SK-N-SH treated with all-trans-retinoic acid at 6 μM for 48 hours (cell line): ENCODE results near the gene SEC31A.

Experiments
- ATAC-seq: fragments of 200-7000 bp; cut with Tn5 transposase; 3 replicates; pipeline ENCODE4 v1.9.1; 2020; ENCODE audit warnings: mild to moderate bottlenecking, moderate library complexity
- ARNTL ChIP-seq: fragments of 450-650 bp; formaldehyde crosslinking; IDR thresholded peaks from 2 replicates; pipeline ENCODE4 v1.5.0; 2020; ENCODE audit warnings: low read depth, mild to moderate bottlenecking, moderate library complexity, borderline replicate concordance
- BACH2 ChIP-seq: fragments of 250-450 bp; sonication (Bioruptor Pico); IDR thresholded peaks from 2 replicates; pipeline ENCODE4 v1.9.0; 2021; ENCODE audit warnings: mild to moderate bottlenecking, borderline replicate concordance
- CREB5 ChIP-seq: fragments of 250-450 bp; sonication (Bioruptor Pico); IDR thresholded peaks from 2 replicates; pipeline ENCODE4 v1.5.1; 2020; ENCODE audit warnings: low read depth, mild to moderate bottlenecking, moderate library complexity
- CSDC2 ChIP-seq: fragments of 250-450 bp; sonication (Bioruptor Pico); IDR thresholded peaks from 2 replicates; pipeline ENCODE4 v1.5.0; 2020; ENCODE audit warnings: mild to moderate bottlenecking, moderate library complexity
- CSRNP3 ChIP-seq: fragments of 250-450 bp; sonication (Bioruptor Pico); IDR thresholded peaks from 2 replicates; pipeline ENCODE4 v1.5.1; 2021; ENCODE audit warnings: mild to moderate bottlenecking, moderate library complexity
- ESRRG ChIP-seq: fragments of 250-450 bp; sonication (Bioruptor Pico); IDR thresholded peaks from 2 replicates; pipeline ENCODE4 v1.6.1; 2021; ENCODE audit warnings: mild to moderate bottlenecking
- GLIS3 ChIP-seq: fragments of 250-450 bp; sonication (Bioruptor Pico); IDR thresholded peaks from 2 replicates; pipeline ENCODE4 v1.5.0; 2020; ENCODE audit warnings: mild to moderate bottlenecking, moderate library complexity
- ISL1 ChIP-seq: fragments of 250-450 bp; sonication (Bioruptor Pico); IDR thresholded peaks from 2 replicates; pipeline ENCODE4 v2.1.2; 2022; ENCODE audit warnings: mild to moderate bottlenecking, moderate library complexity
- OSR1 ChIP-seq: fragments of 250-450 bp; sonication (Bioruptor Pico); IDR thresholded peaks from 2 replicates; pipeline ENCODE4 v1.8.0; 2022; ENCODE audit warnings: moderate library complexity, mild to moderate bottlenecking, inconsistent platforms
- PATZ1 ChIP-seq: fragments of 250-450 bp; sonication (Bioruptor Pico); IDR thresholded peaks from 2 replicates; pipeline ENCODE4 v1.8.0; 2020; ENCODE audit warnings: mild to moderate bottlenecking, moderate library complexity, borderline replicate concordance
- POU6F1 ChIP-seq: fragments of 250-450 bp; sonication (Bioruptor Pico); IDR thresholded peaks from 2 replicates; pipeline ENCODE4 v1.8.0; 2021; ENCODE audit warnings: low read depth, mild to moderate bottlenecking, moderate library complexity, borderline replicate concordance
- PPARA ChIP-seq: fragments of 250-450 bp; sonication (Bioruptor Pico); IDR thresholded peaks from 2 replicates; pipeline ENCODE4 v1.5.0; 2020; ENCODE audit warnings: mild to moderate bottlenecking, borderline replicate concordance
- RARB ChIP-seq: fragments of 250-450 bp; sonication (Bioruptor Pico); IDR thresholded peaks from 2 replicates; pipeline ENCODE4 v1.8.0; 2021; ENCODE audit warnings: mild to moderate bottlenecking, moderate library complexity
- SNAI2 ChIP-seq: fragments of 250-450 bp; sonication (Bioruptor Pico); IDR thresholded peaks from 2 replicates; pipeline ENCODE4 v1.5.0; 2020; ENCODE audit warnings: mild to moderate bottlenecking, moderate library complexity
- TCF4 ChIP-seq: fragments of 250-450 bp; sonication (Bioruptor Pico); IDR thresholded peaks from 2 replicates; pipeline ENCODE4 v1.8.0; 2021; ENCODE audit warnings: mild to moderate bottlenecking, moderate library complexity, borderline replicate concordance
- TOX ChIP-seq: fragments of 250-450 bp; sonication (Bioruptor Pico); IDR thresholded peaks from 2 replicates; pipeline ENCODE4 v1.8.0; 2021; ENCODE audit warnings: mild to moderate bottlenecking, moderate library complexity, borderline replicate concordance
- TSHZ2 ChIP-seq: fragments of 250-450 bp; sonication (Bioruptor Pico); IDR thresholded peaks from 2 replicates; pipeline ENCODE4 v1.5.0; 2020; ENCODE audit warnings: mild to moderate bottlenecking, moderate library complexity
- ZC3H10 ChIP-seq: fragments of 250-450 bp; sonication (Bioruptor Pico); IDR thresholded peaks from 2 replicates; pipeline ENCODE4 v1.5.1; 2021; ENCODE audit warnings: mild to moderate bottlenecking, moderate library complexity
- ZFP3 ChIP-seq: fragments of 250-450 bp; sonication (Bioruptor Pico); IDR thresholded peaks from 2 replicates; pipeline ENCODE4 v1.5.0; 2020; ENCODE audit warnings: mild to moderate bottlenecking, moderate library complexity
- ZFP30 ChIP-seq: fragments of 450-650 bp; formaldehyde crosslinking; IDR thresholded peaks from 2 replicates; pipeline ENCODE4 v1.5.0; 2022; ENCODE audit warnings: mild to moderate bottlenecking, moderate library complexity
- ZNF565 ChIP-seq: fragments of 450-650 bp; formaldehyde crosslinking; conservative IDR thresholded peaks from 2 replicates; pipeline ENCODE4 v1.5.0; 2020; ENCODE audit warnings: low read depth, mild to moderate bottlenecking, moderate library complexity
- ZNF70 ChIP-seq: fragments of 450-650 bp; formaldehyde crosslinking; IDR thresholded peaks from 2 replicates; pipeline ENCODE4 v1.5.0; 2020; ENCODE audit warnings: mild to moderate bottlenecking, moderate library complexity
- ZNF8 ChIP-seq: fragments of 450-650 bp; formaldehyde crosslinking; IDR thresholded peaks from 2 replicates; pipeline ENCODE4 v1.5.0; 2020; ENCODE audit warnings: mild to moderate bottlenecking, moderate library complexity

Gene SEC31A

GRCh38 chr4:82780170-82780751, 110.7 kb downstream of the SEC31A start:
- TF ChIP-seq ZNF565 (CRISPR knock-in tag) (no peak), PPARA (CRISPR knock-in tag) (no peak), BACH2 (CRISPR knock-in tag) (no peak), ARNTL (CRISPR knock-in tag) (no peak), GLIS3 (no peak), TSHZ2 (CRISPR knock-in tag) (no peak), ZNF70 (CRISPR knock-in tag) (no peak), CSDC2 (CRISPR knock-in tag) (no peak), ZC3H10 (no peak), CREB5 (CRISPR knock-in tag) (no peak), ISL1 (CRISPR knock-in tag) (no peak), ESRRG (CRISPR knock-in tag) (no peak), ZFP30 (CRISPR knock-in tag) (no peak), TCF4 (CRISPR knock-in tag) (no peak), SNAI2 (CRISPR knock-in tag) (no peak), TOX (CRISPR knock-in tag) (no peak), ZFP3 (no peak), PATZ1 (no peak)
- TF ChIP-seq, all 23 proteins: peak for 0
- no peak for ATAC-seq

- no peak for ATAC-seq
- TF ChIP-seq SNAI2 (CRISPR knock-in tag) (no peak), ZNF8 (CRISPR knock-in tag) (no peak), ARNTL (CRISPR knock-in tag) (no peak), ZFP3 (no peak), ZC3H10 (no peak), ZNF565 (CRISPR knock-in tag) (no peak), PPARA (CRISPR knock-in tag) (no peak), OSR1 (CRISPR knock-in tag) (no peak), RARB (no peak), TSHZ2 (CRISPR knock-in tag) (no peak), POU6F1 (no peak), ESRRG (CRISPR knock-in tag) (no peak), ISL1 (CRISPR knock-in tag) (no peak), CSRNP3 (CRISPR knock-in tag) (no peak), CREB5 (CRISPR knock-in tag) (no peak), CSDC2 (CRISPR knock-in tag) (no peak), PATZ1 (no peak), BACH2 (CRISPR knock-in tag) (no peak)
Measured at GRCh38 chr4:82779032-82779431, 111.9 kb downstream of the SEC31A start.
